NCI-H2029 (cell line): ENCODE results near the gene TGFBR2.

Source experiments
- DNase-seq: peaks from one replicate; lab custom pipeline; 2025; lab: John Stamatoyannopoulos, UW

Gene TGFBR2

GRCh38 chr3:30606301-30607031 lies at the start of gene TGFBR2:
Gene TGFBR2 (plus strand): TSS chr3:30606601. CDS start chr3:30606884, 283 bp downstream.
- DNase-seq, result peak; percentile 55

- no peak for DNase-seq
These were observed 48.6 kb upstream of the TGFBR2 start for GRCh38 chr3:30557746-30558303.

DNA sequence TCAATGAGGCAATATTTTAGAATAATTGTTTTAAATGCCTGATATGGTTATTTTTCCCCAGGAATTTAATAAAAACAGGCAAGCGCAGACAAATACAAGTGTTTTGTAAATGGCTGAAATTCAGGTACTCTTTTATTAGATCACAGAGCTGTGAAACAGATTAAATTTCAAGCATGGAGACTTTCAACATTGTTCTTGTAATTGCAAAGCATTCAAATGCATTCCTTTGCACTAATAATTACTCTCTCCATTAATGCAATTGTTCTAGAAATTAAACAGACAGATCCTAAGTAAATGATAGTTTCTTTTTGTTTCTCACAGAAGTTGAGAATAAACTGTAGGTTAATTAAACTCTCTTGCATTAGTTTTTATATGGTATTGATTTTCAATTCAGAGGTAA lies 42.4 kb upstream of the TGFBR2 start:
- no peak for DNase-seq

DNA sequence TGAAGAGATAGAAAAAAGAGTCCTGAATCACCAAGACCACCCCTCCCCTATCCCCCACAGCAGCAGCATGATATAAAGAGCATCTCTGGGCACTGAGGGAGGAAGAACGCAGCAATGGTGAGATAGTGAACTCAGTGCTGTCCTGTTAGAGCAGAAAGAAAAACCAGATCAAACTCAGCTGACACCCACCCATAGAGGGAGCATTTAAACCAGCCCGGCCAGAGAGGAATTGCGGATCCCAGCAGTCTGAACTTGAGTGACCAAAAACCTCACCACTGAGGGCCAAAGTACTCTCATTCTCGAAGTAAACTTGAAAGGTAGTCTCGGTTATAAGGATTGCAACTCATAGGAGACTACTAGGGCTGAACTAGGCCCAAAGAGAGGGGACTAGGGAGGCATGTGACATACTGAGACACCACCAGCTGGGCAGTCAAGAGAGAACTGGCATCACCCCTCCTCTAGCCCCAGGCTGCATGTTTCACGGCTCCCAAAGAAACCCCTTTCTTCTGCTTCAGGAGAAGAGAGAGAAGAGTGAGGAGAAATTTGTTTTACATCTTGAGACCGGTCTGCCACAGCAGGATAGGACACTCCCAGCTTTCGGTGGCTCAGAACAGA lies 39.2 kb upstream of the TGFBR2 start:
- no peak for DNase-seq

DNA sequence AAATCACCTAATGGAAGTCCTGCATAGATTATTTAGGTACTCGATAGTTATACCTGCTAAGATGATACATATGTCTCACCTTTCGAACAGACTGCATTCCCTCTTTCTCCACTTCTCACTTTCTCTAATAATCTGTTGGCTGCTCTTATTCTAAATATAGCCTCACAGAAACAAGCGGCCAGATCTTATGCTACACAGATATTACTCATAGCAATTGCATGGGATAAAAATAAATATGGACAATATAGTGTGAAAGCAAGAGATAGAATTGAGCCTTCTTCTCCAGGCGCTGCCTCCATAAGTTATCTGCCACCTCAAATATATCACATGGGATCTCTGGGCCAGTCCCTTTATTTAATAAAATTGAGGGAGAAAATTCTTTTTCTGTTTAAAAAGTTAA lies 29.5 kb upstream of the TGFBR2 start:
- no peak for DNase-seq

GRCh38 chr3:30577788-30578187 lies 28.6 kb upstream of the TGFBR2 start:
- no peak for DNase-seq

GRCh38 chr3:30578479-30578878 lies 27.9 kb upstream of the TGFBR2 start:
- no peak for DNase-seq

DNA sequence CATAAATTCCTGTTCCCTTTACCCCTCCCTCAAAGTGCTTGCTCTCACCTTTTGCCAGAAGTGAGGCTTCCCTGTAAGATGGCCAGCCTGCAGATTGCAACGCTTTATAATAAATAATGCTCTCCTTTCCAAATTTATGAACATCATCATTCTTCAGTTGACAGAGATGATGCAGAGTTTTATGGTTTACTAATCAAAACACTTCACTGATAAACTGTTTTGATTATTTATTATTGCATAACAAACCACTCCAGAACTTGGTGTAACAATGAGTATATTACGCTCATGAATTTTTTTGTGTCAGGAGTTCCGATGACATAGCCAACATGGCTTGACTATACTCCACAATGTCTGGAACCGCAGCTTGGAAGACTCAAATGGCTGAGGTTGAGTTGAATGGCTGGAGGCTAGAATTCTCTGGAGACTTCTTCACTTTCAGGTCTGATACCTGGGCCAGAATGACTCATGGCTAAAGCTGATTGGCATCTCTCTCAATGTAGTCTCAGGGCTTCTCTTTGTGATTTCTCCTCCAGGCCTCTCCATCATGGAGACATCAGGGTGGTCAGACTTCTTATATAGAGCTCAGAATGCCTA lies 27.3 kb upstream of the TGFBR2 start:
- no peak for DNase-seq

DNA sequence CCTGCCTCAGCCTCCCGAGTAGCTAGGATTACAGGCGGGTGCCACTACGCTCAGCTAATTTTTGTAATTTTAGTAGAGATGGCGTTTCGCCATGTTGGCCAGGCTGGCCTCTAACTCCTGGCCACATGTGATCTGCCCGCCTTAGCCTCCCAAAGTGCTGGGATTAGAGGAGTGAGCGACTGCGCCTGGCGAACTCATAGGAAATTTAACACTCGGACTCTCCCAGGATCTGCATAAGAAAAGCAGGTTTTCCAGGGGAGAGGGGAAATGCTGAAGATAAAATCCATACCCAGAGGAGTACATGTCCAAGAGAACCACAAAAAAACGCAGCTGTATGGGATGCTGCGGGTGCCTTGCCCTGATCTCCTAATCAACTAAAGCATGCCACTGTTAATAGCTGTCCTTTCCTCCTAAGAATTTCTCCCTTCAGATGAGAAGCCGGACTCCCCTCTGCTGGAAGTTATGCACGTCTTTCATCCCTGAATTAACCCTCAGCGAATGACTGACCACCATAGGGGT lies 25.3 kb upstream of the TGFBR2 start:
- no peak for DNase-seq

DNA sequence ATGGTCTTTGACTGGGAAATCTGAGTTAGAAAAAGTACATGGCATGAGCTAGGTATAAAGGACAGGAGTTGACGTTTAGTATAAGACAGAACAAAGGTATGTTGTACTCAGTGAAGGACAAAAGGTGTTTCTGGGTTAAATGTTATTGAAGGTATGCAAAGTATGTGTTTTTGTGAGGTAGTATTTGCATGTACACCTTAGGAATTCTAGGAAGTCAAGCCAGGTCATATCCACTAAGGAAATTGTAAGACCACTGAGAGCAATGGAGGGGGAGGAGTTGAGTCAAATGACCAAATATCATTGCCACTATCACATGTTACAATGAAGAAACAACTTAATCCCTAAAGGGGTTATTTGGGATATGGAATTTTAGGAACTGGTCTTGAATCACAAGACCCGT lies 24.4 kb upstream of the TGFBR2 start:
- no peak for DNase-seq

- no peak for DNase-seq
These were observed 22.4 kb upstream of the TGFBR2 start for GRCh38 chr3:30583973-30584372.

DNA sequence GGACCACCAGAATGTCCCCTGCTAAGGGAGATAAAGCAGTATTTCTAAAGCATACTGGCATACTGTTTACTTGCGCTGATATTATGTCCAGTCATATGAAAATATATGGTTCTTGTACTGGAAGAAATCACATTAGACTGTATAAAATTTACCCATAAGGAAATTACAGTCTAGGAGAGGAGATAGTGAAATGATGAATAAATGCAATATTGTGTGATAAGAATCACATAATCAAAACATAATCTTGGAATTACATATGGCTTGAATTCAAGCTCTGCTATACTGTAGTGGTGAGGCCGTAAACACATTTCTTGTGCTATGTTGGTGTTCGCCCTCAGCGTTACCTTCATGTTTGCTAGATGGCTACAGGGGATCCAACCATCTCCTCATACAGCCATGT lies 20.7 kb upstream of the TGFBR2 start:
- DNase-seq, result no peak

DNA sequence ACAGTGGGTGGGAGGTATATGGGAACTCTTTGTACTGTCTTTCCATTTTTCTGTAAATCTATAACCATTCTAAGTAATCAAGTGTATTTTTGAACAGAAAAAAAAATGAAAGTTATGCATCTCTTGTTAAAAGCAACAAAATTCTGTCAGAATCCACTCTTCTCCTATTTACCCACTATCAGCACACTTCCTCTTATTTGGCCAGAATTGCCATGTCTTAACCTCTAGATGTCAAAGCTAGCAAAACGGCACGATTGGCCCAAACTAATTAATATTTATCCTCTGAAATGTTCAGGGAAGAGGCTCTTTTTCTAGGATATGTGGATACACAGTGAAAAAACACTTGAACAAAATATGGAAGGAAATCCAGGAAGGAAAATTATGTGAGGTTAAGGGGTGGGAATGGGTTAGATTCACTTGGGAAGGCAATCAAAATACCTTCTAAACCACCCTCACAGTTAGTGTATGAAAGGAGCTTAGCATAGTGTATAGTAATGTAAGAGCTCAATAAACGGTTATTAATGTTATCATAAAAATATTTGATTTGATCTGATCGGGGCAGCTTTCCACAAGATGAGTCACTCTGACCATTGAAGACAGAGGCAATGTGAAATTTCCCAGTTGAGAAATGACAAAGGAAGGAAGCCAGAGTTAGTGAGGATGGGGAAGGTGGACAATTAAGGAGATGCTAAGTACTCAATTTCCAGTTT lies 20.1 kb upstream of the TGFBR2 start:
- DNase-seq, result no peak

GRCh38 chr3:30586806-30587486 lies 19.5 kb upstream of the TGFBR2 start:
- DNase-seq, result no peak

- no peak for DNase-seq
These were observed 18.5 kb upstream of the TGFBR2 start for GRCh38 chr3:30587904-30588303.

- DNase-seq, result no peak
These were observed 10.2 kb upstream of the TGFBR2 start for GRCh38 chr3:30596152-30596551.

GRCh38 chr3:30597131-30597768 lies 9.2 kb upstream of the TGFBR2 start:
- DNase-seq, result no peak

GRCh38 chr3:30597769-30598134 lies 8.6 kb upstream of the TGFBR2 start:
- no peak for DNase-seq

- no peak for DNase-seq
These were observed 7.5 kb upstream of the TGFBR2 start for GRCh38 chr3:30598668-30599545.

- no peak for DNase-seq
These were observed 5.8 kb upstream of the TGFBR2 start for GRCh38 chr3:30600572-30600971.
